A549 (cell line): Measurements from ENCODE around the gene RBMS3.

ENCODE experiments used
- BHLHE40 ChIP-seq: IDR thresholded peaks from 2 replicates; pipeline ENCODE4 v1.6.1; 2012; ENCODE audit warnings: low read depth, low read length, inconsistent platforms
- CTCF ChIP-seq: fragments of >200 bp; sonication (Bioruptor Twin); formaldehyde crosslinking; IDR thresholded peaks from 3 replicates; pipeline ENCODE4 v1.5.1; 2016
- MAFK ChIP-seq: fragments of 450-650 bp; IDR thresholded peaks from 2 replicates; pipeline ENCODE4 v1.6.1; 2014; ENCODE audit not compliant: partially characterized antibody
- MAX ChIP-seq: IDR thresholded peaks from 2 replicates; pipeline ENCODE4 v1.6.1; 2012
- PBX3 ChIP-seq: IDR thresholded peaks from 2 replicates; pipeline ENCODE4 v1.6.1; 2012
- PHF8 ChIP-seq: fragments of 200-600 bp; sonication (generic); IDR thresholded peaks from 2 replicates; pipeline ENCODE4 v1.6.1; 2016; ENCODE audit warnings: low read depth, mild to moderate bottlenecking, antibody characterized with exemption, moderate library complexity, borderline replicate concordance
- POLR2A ChIP-seq: IDR thresholded peaks from 2 replicates; pipeline ENCODE4 v1.6.1; 2012; ENCODE audit warnings: mild to moderate bottlenecking, low read length
- RCOR1 ChIP-seq: fragments of 150-350 bp; IDR thresholded peaks from 2 replicates; pipeline ENCODE4 v1.6.1; 2014; ENCODE audit warnings: antibody characterized with exemption, low read length, low read depth
- REST ChIP-seq: fragments of 200-600 bp; sonication (generic); IDR thresholded peaks from 2 replicates; pipeline ENCODE4 v1.6.1; 2016; ENCODE audit warnings: antibody characterized with exemption, mild to moderate bottlenecking, moderate library complexity
- USF2 ChIP-seq: fragments of 450-650 bp; IDR thresholded peaks from 2 replicates; pipeline ENCODE4 v1.6.1; 2014; ENCODE audit warnings: antibody characterized with exemption

- TF ChIP-seq RCOR1, result no peak
- TF ChIP-seq CTCF, result no peak
- TF ChIP-seq USF2, result no peak
- TF ChIP-seq MAX, result no peak
- no peak for TF ChIP-seq BHLHE40
- TF ChIP-seq REST, result no peak
- no peak for TF ChIP-seq POLR2A
- no peak for TF ChIP-seq PHF8
- TF ChIP-seq MAFK, result no peak
- TF ChIP-seq PBX3, result no peak
These were observed 583.9 kb downstream of the RBMS3 start for GRCh38 chr3:29864809-29865208.
